OCI-LY7 (cell line): ENCODE data around the gene ANO2. TPM values are rescaled to one million over a fixed set of nuclear protein-coding genes. Genes with fewer than 3 reads are reported as not detected.

Source experiments
- BruUV-seq: library from RNA; stranded (reverse); fragments of 400-500 nt; replicated peaks from 2 replicates; lab custom pipeline; 2021; lab: Mats Ljungman, UMichigan
- CTCF ChIA-PET: fragments of 300-600 bp; sonication (Branson Sonifier 250); formaldehyde crosslinking; loops from one replicate; lab custom pipeline; 2022; ENCODE audit warnings: antibody characterized with exemption; ENCODE audit not compliant: unreplicated experiment; lab: Charles Lee
- POLR2A ChIA-PET: fragments of 300-600 bp; sonication (Branson Sonifier 250); formaldehyde crosslinking; loops from one replicate; lab custom pipeline; 2022; ENCODE audit warnings: antibody characterized with exemption; lab: Charles Lee
- DNase-seq: peaks from one replicate; pipeline ENCODE4 v3.0.0-alpha.2; 2015; ENCODE audit warnings: low spot score
- H2AFZ ChIP-seq: fragments of 200-600 bp; sonication (generic), shearing (Covaris generic); 2 replicates; pipeline ENCODE4 v1.6.1; 2014; ENCODE audit warnings: mild to moderate bottlenecking, antibody characterized with exemption, low read length, moderate library complexity
- H3K27ac ChIP-seq: fragments of 200-600 bp; sonication (generic); 2 replicates; pipeline ENCODE4 v1.5.1; 2014; ENCODE audit warnings: mixed run types, low read depth, mild to moderate bottlenecking, moderate library complexity, low read length, inconsistent platforms; ENCODE audit not compliant: poor library complexity, severe bottlenecking
- H3K36me3 ChIP-seq: fragments of 200-600 bp; sonication (generic); 2 replicates; pipeline ENCODE4 v1.6.1; 2014; ENCODE audit warnings: mild to moderate bottlenecking, antibody characterized with exemption, low read length, moderate library complexity, mixed read lengths; ENCODE audit not compliant: insufficient read depth
- H3K4me1 ChIP-seq: fragments of 200-600 bp; sonication (generic); 2 replicates; pipeline ENCODE4 v1.5.1; 2014; ENCODE audit warnings: mild to moderate bottlenecking, low read length; ENCODE audit not compliant: insufficient read depth, poor library complexity, severe bottlenecking
- H3K4me2 ChIP-seq: fragments of 200-600 bp; sonication (generic); 2 replicates; pipeline ENCODE4 v1.6.1; 2014; ENCODE audit warnings: mild to moderate bottlenecking, low read length
- H3K4me3 ChIP-seq: fragments of 200-600 bp; sonication (generic); 2 replicates; pipeline ENCODE4 v1.5.1; 2014; ENCODE audit warnings: mild to moderate bottlenecking, low read depth, low read length; ENCODE audit not compliant: poor library complexity, severe bottlenecking
- H3K79me2 ChIP-seq: fragments of 200-600 bp; sonication (generic); 2 replicates; pipeline ENCODE4 v1.6.1; 2016; ENCODE audit warnings: low read depth, mild to moderate bottlenecking, low read length, moderate library complexity, mixed read lengths; ENCODE audit not compliant: insufficient read depth
- H3K9me2 ChIP-seq: fragments of 200-600 bp; sonication (generic); 2 replicates; pipeline ENCODE4 v1.6.1; 2016; ENCODE audit warnings: mild to moderate bottlenecking, low read length, mixed read lengths; ENCODE audit not compliant: insufficient read depth
- H3K9me3 ChIP-seq: fragments of 200-600 bp; sonication (generic); 2 replicates; pipeline ENCODE4 v1.6.1; 2014; ENCODE audit warnings: mild to moderate bottlenecking, mixed run types, low read length, mixed read lengths
- H4K20me1 ChIP-seq: fragments of 200-600 bp; sonication (generic); 2 replicates; pipeline ENCODE4 v1.6.1; 2014; ENCODE audit warnings: mild to moderate bottlenecking, antibody characterized with exemption, low read length, moderate library complexity, mixed read lengths; ENCODE audit not compliant: insufficient read depth
- CTCF ChIP-seq: fragments of 200-600 bp; sonication (generic); conservative IDR thresholded peaks from 2 replicates; pipeline ENCODE4 v1.5.1; 2014; ENCODE audit warnings: mild to moderate bottlenecking, antibody characterized with exemption, low read length, moderate library complexity, mixed read lengths
- EZH2phosphoT487 ChIP-seq: fragments of 200-600 bp; sonication (generic); IDR thresholded peaks from 2 replicates; pipeline ENCODE4 v1.6.1; 2018; ENCODE audit warnings: low read depth, borderline replicate concordance, mild to moderate bottlenecking, mixed run types, antibody characterized with exemption, low read length, moderate library complexity, mixed read lengths
- intact Hi-C: fragments of 100-400 bp; cut with micrococcal nuclease; formaldehyde crosslinking; loops from one replicate; pipeline ENCODE4 v1.10.0; 2022; ENCODE audit not compliant: unreplicated experiment
- total RNA-seq, 2 experiments: library from RNA; depleted of rRNA in 1 of 2; stranded (reverse); fragments of >200 nt in 1 of 2; shearing (Covaris generic) in 1 of 2; gene quantifications; 2 replicates each; pipeline ENCODE4 v1.2.3, GENCODE V29; 2014 to 2022

Gene ANO2
- total RNA-seq, 2 experiments from 2014 or later, result not detected

- Histone ChIP-seq H3K27ac (no peak overlapping the region), H3K4me1 (no peaks in the 10 kb centered on the region), H3K79me2 (no peaks in the 10 kb centered on the region), H3K9me3 (no peaks in the 10 kb centered on the region), H3K4me2 (no peak overlapping the region), H4K20me1 (no peaks in the 10 kb centered on the region), H3K4me3 (no peak overlapping the region), H3K36me3 (no peaks in the 10 kb centered on the region), H3K9me2 (no peaks in the 10 kb centered on the region), H2AFZ (no peak overlapping the region)
- POLR2A ChIA-PET, result no interaction called here
- intact Hi-C loops, result no loop called here
- CTCF ChIA-PET, result no interaction called here
- DNase-seq, result no peak
- no peak for TF ChIP-seq EZH2phosphoT487
- no peak for TF ChIP-seq CTCF
- no TSS peak for BruUV-seq
These were observed 60.2 kb downstream of the ANO2 start for GRCh38 chr12:5884866-5885265.

- intact Hi-C loops, result no loop called here
- DNase-seq, result no peak
- Histone ChIP-seq H3K27ac (no peak overlapping the region), H3K9me3 (no peaks in the 10 kb centered on the region), H3K9me2 (no peaks in the 10 kb centered on the region), H3K4me2 (no peak overlapping the region), H3K4me3 (no peak overlapping the region), H3K4me1 (no peaks in the 10 kb centered on the region), H3K36me3 (no peaks in the 10 kb centered on the region), H2AFZ (no peak overlapping the region), H4K20me1 (no peaks in the 10 kb centered on the region), H3K79me2 (no peaks in the 10 kb centered on the region)
- ChIA-PET CTCF (no interaction called here), POLR2A (no interaction called here)
- no peak for TF ChIP-seq EZH2phosphoT487
- TF ChIP-seq CTCF, result no peak
- no TSS peak for BruUV-seq
These were observed 60.8 kb downstream of the ANO2 start for GRCh38 chr12:5884285-5884684.

- no peaks in the 10 kb centered on the region for H3K36me3 ChIP-seq
- no peaks in the 10 kb centered on the region for H3K9me2 ChIP-seq
- H3K4me3 ChIP-seq, result no peak overlapping the region
- no peak for DNase-seq
- no peak for TF ChIP-seq CTCF
- no peak for TF ChIP-seq EZH2phosphoT487
- CTCF ChIA-PET, result no interaction called here
- POLR2A ChIA-PET, result interaction anchor here (0.6 kb wide), 1 partner anchor 1921 kb away, joined by 3 read pairs; no protein-coding TSS in a partner anchor
- H3K4me1 ChIP-seq, result no peaks in the 10 kb centered on the region
- no peaks in the 10 kb centered on the region for H3K9me3 ChIP-seq
- no peak overlapping the region for H3K4me2 ChIP-seq
- no peaks in the 10 kb centered on the region for H3K79me2 ChIP-seq
- no TSS peak for BruUV-seq
- no peak overlapping the region for H3K27ac ChIP-seq
- no peak overlapping the region for H2AFZ ChIP-seq
- intact Hi-C loops, result no loop called here
- H4K20me1 ChIP-seq, result no peaks in the 10 kb centered on the region
These were observed 62.4 kb downstream of the ANO2 start for GRCh38 chr12:5882511-5883190.
